Memory B cell (primary cell): ENCODE measurements around the gene FARP2.
A peak's percentile ranks its signal among the peaks of the same experiment; 100 is the strongest.
"Not testable (repeated sequence)": the region's sequence is repeated elsewhere in the genome, so short reads cannot be mapped to it uniquely, and the experiment has no call there.

Experiments used
- ATAC-seq: fragments of 150-1000 bp; cut with Tn5 transposase; 2 replicates; pipeline ENCODE4 v1.10.0; 2021; ENCODE audit warnings: low read depth, mild to moderate bottlenecking, moderate library complexity
- DNase-seq, 2 donors: peaks; one replicate each; pipeline ENCODE4 v3.0.0; 2022; ENCODE audit warnings: low spot score in 2 of 2
- H3K27ac Mint-ChIP-seq: one replicate; pipeline ENCODE4 v1.8.0; 2022; ENCODE audit warnings: mild to moderate bottlenecking, moderate library complexity, mixed read lengths
- H3K27me3 Mint-ChIP-seq: one replicate; pipeline ENCODE4 v1.8.0; 2022; ENCODE audit warnings: mixed read lengths
- H3K36me3 Mint-ChIP-seq: one replicate; pipeline ENCODE4 v1.8.0; 2022; ENCODE audit warnings: mild to moderate bottlenecking, mixed read lengths
- H3K4me1 Mint-ChIP-seq: one replicate; pipeline ENCODE4 v1.8.0; 2022; ENCODE audit warnings: mixed read lengths
- H3K4me3 Mint-ChIP-seq: one replicate; pipeline ENCODE4 v1.8.0; 2022; ENCODE audit warnings: mild to moderate bottlenecking, moderate library complexity, mixed read lengths
- H3K9me3 Mint-ChIP-seq: one replicate; pipeline ENCODE4 v1.8.0; 2022; ENCODE audit warnings: mixed read lengths

Gene FARP2

GRCh38 chr2:241517297-241517696 is 161.2 kb downstream of the FARP2 start:
- ATAC-seq (no peak), DNase-seq (no peak)
- H3K4me1 Mint-ChIP-seq, result peaks cover 13% of the 10 kb centered on the region
- H3K9me3 Mint-ChIP-seq, result peaks cover 8% of the 10 kb centered on the region
- peak overlapping the region; percentile 1 for H3K27ac Mint-ChIP-seq
- H3K4me3 Mint-ChIP-seq, result no peak overlapping the region
- peaks cover 13% of the 10 kb centered on the region for H3K27me3 Mint-ChIP-seq
- H3K36me3 Mint-ChIP-seq, result no peaks in the 10 kb centered on the region

- no peak for DNase-seq
- Mint-ChIP-seq H3K4me3 (no peak overlapping the region), H3K36me3 (no peaks in the 10 kb centered on the region), H3K4me1 (peaks cover 13% of the 10 kb centered on the region), H3K9me3 (peaks cover 8% of the 10 kb centered on the region), H3K27me3 (peaks cover 13% of the 10 kb centered on the region), H3K27ac (no peak overlapping the region)
- no peak for ATAC-seq
Measured at GRCh38 chr2:241519669-241520068, 163.6 kb downstream of the FARP2 start.

- no peak for ATAC-seq
- Mint-ChIP-seq H3K4me3 (no peak overlapping the region), H3K27ac (no peak overlapping the region), H3K27me3 (peaks cover 8% of the 10 kb centered on the region), H3K36me3 (peaks cover 2% of the 10 kb centered on the region), H3K4me1 (peaks cover 1% of the 10 kb centered on the region), H3K9me3 (peaks cover 6% of the 10 kb centered on the region)
- DNase-seq, result no peak
Measured at GRCh38 chr2:241522477-241522876, 166.4 kb downstream of the FARP2 start.

- H3K27ac Mint-ChIP-seq, H3K27me3 Mint-ChIP-seq, DNase-seq, H3K36me3 Mint-ChIP-seq, H3K9me3 Mint-ChIP-seq, H3K4me3 Mint-ChIP-seq, H3K4me1 Mint-ChIP-seq, ATAC-seq: not testable (repeated sequence)
Measured at GRCh38 chr2:241525818-241526780, 170.0 kb downstream of the FARP2 start.

GRCh38 chr2:241530571-241530970 is 174.5 kb downstream of the FARP2 start:
- H3K4me1 Mint-ChIP-seq, result no peaks in the 10 kb centered on the region
- H3K9me3 Mint-ChIP-seq, result peaks cover 5% of the 10 kb centered on the region
- H3K4me3 Mint-ChIP-seq, result no peak overlapping the region
- ATAC-seq (no peak), DNase-seq (no peak)
- H3K27ac Mint-ChIP-seq, result no peak overlapping the region
- peaks cover 5% of the 10 kb centered on the region for H3K27me3 Mint-ChIP-seq
- H3K36me3 Mint-ChIP-seq, result peaks cover 2% of the 10 kb centered on the region

GRCh38 chr2:241531161-241531722 is 175.2 kb downstream of the FARP2 start:
- no peak for DNase-seq
- H3K9me3 Mint-ChIP-seq, result peaks cover 2% of the 10 kb centered on the region
- no peaks in the 10 kb centered on the region for H3K4me1 Mint-ChIP-seq
- H3K27me3 Mint-ChIP-seq, result peaks cover 5% of the 10 kb centered on the region
- no peak overlapping the region for H3K4me3 Mint-ChIP-seq
- H3K36me3 Mint-ChIP-seq, result peaks cover 2% of the 10 kb centered on the region
- no peak overlapping the region for H3K27ac Mint-ChIP-seq
- no peak for ATAC-seq

GRCh38 chr2:241532168-241532567 is 176.1 kb downstream of the FARP2 start:
- no peaks in the 10 kb centered on the region for H3K4me1 Mint-ChIP-seq
- ATAC-seq (no peak), DNase-seq (no peak)
- no peaks in the 10 kb centered on the region for H3K36me3 Mint-ChIP-seq
- no peaks in the 10 kb centered on the region for H3K9me3 Mint-ChIP-seq
- H3K27me3 Mint-ChIP-seq, result peaks cover 7% of the 10 kb centered on the region
- no peak overlapping the region for H3K4me3 Mint-ChIP-seq
- no peak overlapping the region for H3K27ac Mint-ChIP-seq

- no peak overlapping the region for H3K27ac Mint-ChIP-seq
- no peaks in the 10 kb centered on the region for H3K36me3 Mint-ChIP-seq
- no peaks in the 10 kb centered on the region for H3K9me3 Mint-ChIP-seq
- no peak for DNase-seq
- peaks cover 7% of the 10 kb centered on the region for H3K27me3 Mint-ChIP-seq
- ATAC-seq, result no peak
- H3K4me3 Mint-ChIP-seq, result no peak overlapping the region
- H3K4me1 Mint-ChIP-seq, result no peaks in the 10 kb centered on the region
Measured at GRCh38 chr2:241532733-241533601, 176.9 kb downstream of the FARP2 start.

- H3K36me3 Mint-ChIP-seq, result no peaks in the 10 kb centered on the region
- no peak overlapping the region for H3K4me3 Mint-ChIP-seq
- no peaks in the 10 kb centered on the region for H3K4me1 Mint-ChIP-seq
- no peak overlapping the region for H3K27ac Mint-ChIP-seq
- H3K27me3 Mint-ChIP-seq, result peaks cover 7% of the 10 kb centered on the region
- DNase-seq (no peak), ATAC-seq (no peak)
- H3K9me3 Mint-ChIP-seq, result no peaks in the 10 kb centered on the region
Measured at GRCh38 chr2:241534293-241534692, 178.2 kb downstream of the FARP2 start.

- Mint-ChIP-seq H3K27ac (no peak overlapping the region), H3K36me3 (no peaks in the 10 kb centered on the region), H3K27me3 (peaks cover 7% of the 10 kb centered on the region), H3K4me3 (no peak overlapping the region), H3K9me3 (no peaks in the 10 kb centered on the region), H3K4me1 (no peaks in the 10 kb centered on the region)
- no peak for DNase-seq
- no peak for ATAC-seq
Measured at GRCh38 chr2:241534701-241535375, 178.8 kb downstream of the FARP2 start.

- peaks cover 2% of the 10 kb centered on the region for H3K4me1 Mint-ChIP-seq
- H3K27me3 Mint-ChIP-seq, result peaks cover 9% of the 10 kb centered on the region
- H3K27ac Mint-ChIP-seq, result no peak overlapping the region
- no peaks in the 10 kb centered on the region for H3K9me3 Mint-ChIP-seq
- ATAC-seq, result no peak
- DNase-seq, result no peak
- H3K36me3 Mint-ChIP-seq, result no peaks in the 10 kb centered on the region
- H3K4me3 Mint-ChIP-seq, result no peak overlapping the region
Measured at GRCh38 chr2:241535871-241536655, 180.0 kb downstream of the FARP2 start.

GRCh38 chr2:241538838-241539615 is 182.9 kb downstream of the FARP2 start:
- ATAC-seq (no peak), DNase-seq (no peak)
- peaks cover 2% of the 10 kb centered on the region for H3K4me1 Mint-ChIP-seq
- peaks cover 9% of the 10 kb centered on the region for H3K27me3 Mint-ChIP-seq
- no peaks in the 10 kb centered on the region for H3K36me3 Mint-ChIP-seq
- H3K4me3 Mint-ChIP-seq, result no peak overlapping the region
- H3K27ac Mint-ChIP-seq, result no peak overlapping the region
- no peaks in the 10 kb centered on the region for H3K9me3 Mint-ChIP-seq
